ENCODE measurements around the gene RGS6. TPM values are rescaled to one million over a fixed set of nuclear protein-coding genes. Genes with fewer than 3 reads are reported as not detected.

The RGS6 gene
- total and polyA plus RNA-seq, 4 donors: 0.21 to 5.4 (median 0.45) TPM

- Histone ChIP-seq H3K36me3 (ENCODE audit: control insufficient read depth in 4 of 4, insufficient read depth in 4 of 4, low read length in 4 of 4) (no peaks in the 10 kb centered on the region), H3K27me3 (ENCODE audit: control insufficient read depth in 3 of 3, insufficient read depth in 3 of 3, low read length in 2 of 3) (no peaks in the 10 kb centered on the region), H3K27ac (ENCODE audit: low read depth in 1 of 2, low read length in 1 of 2) (no peak overlapping the region), H3K4me3 (no peak overlapping the region), H3K9me3 (ENCODE audit: control insufficient read depth in 4 of 4, insufficient read depth in 3 of 4, low read length in 3 of 4) (peaks cover 0 to 3% (median 0%) of the 10 kb centered on the region in 4 donors), H3K9ac (ENCODE audit: insufficient read depth in 1 of 2, low read length in 2 of 2) (no peak overlapping the region), H3K4me1 (ENCODE audit: control insufficient read depth in 5 of 5, insufficient read depth in 5 of 5, low read length in 5 of 5) (peaks cover 0 to 27% (median 2%) of the 10 kb centered on the region in 5 donors)
- 51 to 67% methylated on average over 9 of the region's 9 CpGs for WGBS, 2 donors
- DNase-seq (peak in 1 of 3 donors; percentile 46), ATAC-seq (ENCODE audit: insufficient read depth, low FRiP score) (no peak)
- no peak for TF ChIP-seq CTCF (IDR thresholded peaks at IDR 0.05; ENCODE audit: control extremely low read depth, extremely low read depth)
Observed at GRCh38 chr14:72314808-72315435, 382.7 kb downstream of the RGS6 start.

GRCh38 chr14:72315714-72316113, 383.5 kb downstream of the RGS6 start:
- TF ChIP-seq CTCF (IDR thresholded peaks at IDR 0.05; ENCODE audit: control extremely low read depth, extremely low read depth): no peak
- no peaks in the 10 kb centered on the region for H3K27me3 ChIP-seq (ENCODE audit: control insufficient read depth in 3 of 3, insufficient read depth in 3 of 3, low read length in 2 of 3)
- H3K9me3 ChIP-seq (ENCODE audit: control insufficient read depth in 4 of 4, insufficient read depth in 3 of 4, low read length in 3 of 4): peaks cover 0 to 3% (median 0%) of the 10 kb centered on the region in 4 donors
- no peaks in the 10 kb centered on the region for H3K36me3 ChIP-seq (ENCODE audit: control insufficient read depth in 4 of 4, insufficient read depth in 4 of 4, low read length in 4 of 4)
- H3K4me1 ChIP-seq (ENCODE audit: control insufficient read depth in 5 of 5, insufficient read depth in 5 of 5, low read length in 5 of 5): peaks cover 0 to 20% (median 1%) of the 10 kb centered on the region in 5 donors
- H3K4me3 ChIP-seq: no peak overlapping the region
- ATAC-seq (ENCODE audit: insufficient read depth, low FRiP score) (no peak), DNase-seq (no peak)
- no peak overlapping the region for H3K27ac ChIP-seq (ENCODE audit: low read depth in 1 of 2, low read length in 1 of 2)
- no peak overlapping the region for H3K9ac ChIP-seq (ENCODE audit: insufficient read depth in 1 of 2, low read length in 2 of 2)
- 83 to 85% methylated on average over 1 of the region's 1 CpG for WGBS, 2 donors

- no peak for DNase-seq
- ATAC-seq (ENCODE audit: insufficient read depth, low FRiP score): no peak
- H3K27me3 ChIP-seq (ENCODE audit: control insufficient read depth in 3 of 3, insufficient read depth in 3 of 3, low read length in 2 of 3): no peaks in the 10 kb centered on the region
- 65 to 69% methylated on average over 4 of the region's 4 CpGs for WGBS, 2 donors
- H3K4me1 ChIP-seq (ENCODE audit: control insufficient read depth in 5 of 5, insufficient read depth in 5 of 5, low read length in 5 of 5): peaks cover 0 to 7% (median 0%) of the 10 kb centered on the region in 5 donors
- TF ChIP-seq CTCF (IDR thresholded peaks at IDR 0.05; ENCODE audit: control extremely low read depth, extremely low read depth): no peak
- no peak overlapping the region for H3K9ac ChIP-seq (ENCODE audit: insufficient read depth in 1 of 2, low read length in 2 of 2)
- H3K9me3 ChIP-seq (ENCODE audit: control insufficient read depth in 4 of 4, insufficient read depth in 3 of 4, low read length in 3 of 4): peaks cover 0 to 3% (median 0%) of the 10 kb centered on the region in 4 donors
- H3K36me3 ChIP-seq (ENCODE audit: control insufficient read depth in 4 of 4, insufficient read depth in 4 of 4, low read length in 4 of 4): no peaks in the 10 kb centered on the region
- H3K27ac ChIP-seq (ENCODE audit: low read depth in 1 of 2, low read length in 1 of 2): no peak overlapping the region
- H3K4me3 ChIP-seq: no peak overlapping the region
Observed at GRCh38 chr14:72318648-72319047, 386.4 kb downstream of the RGS6 start.

- no peak for TF ChIP-seq CTCF (IDR thresholded peaks at IDR 0.05; ENCODE audit: control extremely low read depth, extremely low read depth)
- H3K9me3 ChIP-seq (ENCODE audit: control insufficient read depth in 4 of 4, insufficient read depth in 3 of 4, low read length in 3 of 4): no peaks in the 10 kb centered on the region
- no peaks in the 10 kb centered on the region for H3K27me3 ChIP-seq (ENCODE audit: control insufficient read depth in 3 of 3, insufficient read depth in 3 of 3, low read length in 2 of 3)
- H3K36me3 ChIP-seq (ENCODE audit: control insufficient read depth in 4 of 4, insufficient read depth in 4 of 4, low read length in 4 of 4): no peaks in the 10 kb centered on the region
- H3K4me1 ChIP-seq (ENCODE audit: control insufficient read depth in 5 of 5, insufficient read depth in 5 of 5, low read length in 5 of 5): peaks cover 0 to 55% (median 28%) of the 10 kb centered on the region in 5 donors
- no peak overlapping the region for H3K27ac ChIP-seq (ENCODE audit: low read depth in 1 of 2, low read length in 1 of 2)
- no peak overlapping the region for H3K4me3 ChIP-seq
- 3 to 9% methylated on average over 6 of the region's 6 CpGs for WGBS, 2 donors
- DNase-seq (peak; percentile 80 to 88 (median 82)), ATAC-seq (ENCODE audit: insufficient read depth, low FRiP score) (no peak)
- H3K9ac ChIP-seq (ENCODE audit: insufficient read depth in 1 of 2, low read length in 2 of 2): no peak overlapping the region
Observed at GRCh38 chr14:72332046-72332445, 399.8 kb downstream of the RGS6 start.

All from lung (tissue), 12 donors.